OCI-LY1 (cell line): Measurements from ENCODE around the gene ISCU.

Experiments
- H2AFZ ChIP-seq: fragments of 200-600 bp; sonication (generic), shearing (Covaris generic); 2 replicates; pipeline ENCODE4 v1.6.0; 2014; ENCODE audit warnings: antibody characterized with exemption, mild to moderate bottlenecking, low read length
- H3F3A ChIP-seq: fragments of 200-600 bp; sonication (generic), shearing (Covaris generic); 2 replicates; pipeline ENCODE4 v1.6.0; 2014; ENCODE audit warnings: mild to moderate bottlenecking, antibody characterized with exemption, low read length, moderate library complexity; ENCODE audit not compliant: insufficient read depth
- H3K27ac ChIP-seq: fragments of 200-600 bp; sonication (generic); 2 replicates; pipeline ENCODE4 v1.5.1; 2014; ENCODE audit warnings: low read length, mixed run types, mild to moderate bottlenecking, low read depth; ENCODE audit not compliant: poor library complexity, severe bottlenecking
- H3K27me3 ChIP-seq: fragments of 200-600 bp; sonication (generic); 2 replicates; pipeline ENCODE4 v1.6.0; 2014; ENCODE audit warnings: antibody characterized with exemption, mild to moderate bottlenecking, low read length, moderate library complexity; ENCODE audit not compliant: insufficient read depth
- H3K36me3 ChIP-seq: fragments of 200-600 bp; sonication (generic); 2 replicates; pipeline ENCODE4 v1.6.1; 2014; ENCODE audit warnings: mild to moderate bottlenecking, antibody characterized with exemption, low read length, moderate library complexity, mixed read lengths; ENCODE audit not compliant: insufficient read depth
- H3K4me1 ChIP-seq: fragments of 200-600 bp; sonication (generic); 2 replicates; pipeline ENCODE4 v1.5.1; 2014; ENCODE audit warnings: mild to moderate bottlenecking, low read length, moderate library complexity; ENCODE audit not compliant: insufficient read depth, severe bottlenecking
- H3K4me2 ChIP-seq: fragments of 200-600 bp; sonication (generic), shearing (Covaris generic); 2 replicates; pipeline ENCODE4 v1.6.1; 2014; ENCODE audit warnings: low read length
- H3K4me3 ChIP-seq: fragments of 200-600 bp; sonication (generic); 2 replicates; pipeline ENCODE4 v1.5.1; 2014; ENCODE audit warnings: low read length, low read depth, mild to moderate bottlenecking, mixed read lengths; ENCODE audit not compliant: poor library complexity, severe bottlenecking
- H3K79me2 ChIP-seq: fragments of 200-600 bp; shearing (Covaris generic); 2 replicates; pipeline ENCODE4 v1.6.1; 2016; ENCODE audit warnings: mixed run types, low read length, mixed read lengths; ENCODE audit not compliant: insufficient read depth
- H3K9ac ChIP-seq: fragments of 200-600 bp; sonication (generic), shearing (Covaris generic); 2 replicates; pipeline ENCODE4 v1.6.1; 2014; ENCODE audit warnings: mild to moderate bottlenecking, low read length, mixed read lengths
- H3K9me2 ChIP-seq: fragments of 200-600 bp; sonication (generic), shearing (Covaris generic); 2 replicates; pipeline ENCODE4 v1.6.1; 2014; ENCODE audit warnings: low read depth, mild to moderate bottlenecking, low read length, mixed read lengths
- H3K9me3 ChIP-seq: fragments of 200-600 bp; shearing (Covaris generic); 2 replicates; pipeline ENCODE4 v1.6.1; 2014; ENCODE audit warnings: low read length, mixed read lengths
- H4K20me1 ChIP-seq: fragments of 200-600 bp; sonication (generic), shearing (Covaris generic); 2 replicates; pipeline ENCODE4 v1.6.0; 2016; ENCODE audit warnings: mild to moderate bottlenecking, low read length; ENCODE audit not compliant: insufficient read depth
- CTCF ChIP-seq: fragments of 200-600 bp; sonication (generic), shearing (Covaris generic); IDR thresholded peaks from 2 replicates; pipeline ENCODE4 v1.5.1; 2017; ENCODE audit warnings: mild to moderate bottlenecking, antibody characterized with exemption, low read length, moderate library complexity, mixed read lengths
- EZH2 ChIP-seq: fragments of 200-600 bp; sonication (generic), shearing (Covaris generic); IDR thresholded peaks from 2 replicates; pipeline ENCODE4 v1.8.0; 2017; ENCODE audit warnings: borderline replicate concordance, mixed run types, mild to moderate bottlenecking, antibody characterized with exemption, low read length, moderate library complexity, mixed read lengths

The ISCU gene

DNA sequence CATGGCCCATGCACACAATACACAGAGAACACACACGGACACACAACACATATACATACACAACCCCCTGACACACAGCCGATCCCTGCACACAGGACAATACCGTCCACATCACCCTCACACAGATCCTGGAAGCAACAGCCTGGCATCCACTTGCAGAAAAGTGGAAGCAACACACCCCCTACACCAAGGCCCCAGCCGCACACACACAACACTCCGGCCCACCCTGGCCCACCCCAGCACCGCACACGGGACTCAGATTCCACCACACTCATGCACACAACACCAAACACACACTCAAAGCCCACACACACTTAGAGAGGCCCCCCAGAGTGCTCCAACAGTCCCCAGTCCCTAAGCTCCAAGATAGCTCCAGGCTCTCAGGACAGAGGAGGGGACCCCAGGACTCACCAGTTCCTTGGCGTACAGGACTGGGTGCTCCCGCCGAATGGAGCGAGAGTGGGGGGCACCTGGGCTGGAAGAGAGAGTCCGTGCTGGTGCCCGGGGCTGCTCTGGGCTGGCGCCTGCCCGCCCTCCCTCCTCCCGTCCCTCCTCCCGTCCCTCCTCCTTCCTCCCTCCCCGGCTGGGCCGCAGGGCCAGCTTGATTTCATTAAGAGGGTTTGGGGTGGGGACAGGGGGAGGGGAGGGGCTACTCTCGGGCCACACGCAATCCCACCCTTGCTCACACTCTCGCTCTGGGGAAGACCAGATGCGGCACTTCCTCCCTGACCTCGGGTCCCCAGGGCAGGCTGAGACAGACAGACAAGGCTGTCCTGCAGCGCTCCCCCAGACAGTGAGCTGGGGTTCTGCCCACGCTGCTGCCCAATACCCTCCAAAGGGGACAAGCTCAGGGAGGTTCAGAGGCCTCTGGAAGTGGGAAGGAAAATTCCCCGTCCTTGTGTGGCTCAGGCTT is 35.4 kb downstream of the ISCU start, which contains the start of gene TMEM119:
TSS of gene TMEM119 (minus strand) at position 526 of the 913 bp plus-strand sequence. CDS start 5,701 bp downstream, outside the sequence.
- Histone ChIP-seq H3K27ac (no peak within 1 kb of the TSS), H2AFZ (no peak within 1 kb of the TSS), H3K79me2 (no peaks in the 10 kb centered on the region), H3K9me2 (no peaks in the 10 kb centered on the region), H3K36me3 (no peaks in the 10 kb centered on the region), H3K4me1 (no peaks in the 10 kb centered on the region), H3K9ac (no peak within 1 kb of the TSS), H3K9me3 (no peaks in the 10 kb centered on the region), H3K4me3 (no peak within 1 kb of the TSS), H3K4me2 (no peak within 1 kb of the TSS), H3F3A (no peaks in the 10 kb centered on the region), H3K27me3 (no peaks in the 10 kb centered on the region), H4K20me1 (no peaks in the 10 kb centered on the region)
- TF ChIP-seq CTCF (no peak), EZH2 (no peak)

DNA sequence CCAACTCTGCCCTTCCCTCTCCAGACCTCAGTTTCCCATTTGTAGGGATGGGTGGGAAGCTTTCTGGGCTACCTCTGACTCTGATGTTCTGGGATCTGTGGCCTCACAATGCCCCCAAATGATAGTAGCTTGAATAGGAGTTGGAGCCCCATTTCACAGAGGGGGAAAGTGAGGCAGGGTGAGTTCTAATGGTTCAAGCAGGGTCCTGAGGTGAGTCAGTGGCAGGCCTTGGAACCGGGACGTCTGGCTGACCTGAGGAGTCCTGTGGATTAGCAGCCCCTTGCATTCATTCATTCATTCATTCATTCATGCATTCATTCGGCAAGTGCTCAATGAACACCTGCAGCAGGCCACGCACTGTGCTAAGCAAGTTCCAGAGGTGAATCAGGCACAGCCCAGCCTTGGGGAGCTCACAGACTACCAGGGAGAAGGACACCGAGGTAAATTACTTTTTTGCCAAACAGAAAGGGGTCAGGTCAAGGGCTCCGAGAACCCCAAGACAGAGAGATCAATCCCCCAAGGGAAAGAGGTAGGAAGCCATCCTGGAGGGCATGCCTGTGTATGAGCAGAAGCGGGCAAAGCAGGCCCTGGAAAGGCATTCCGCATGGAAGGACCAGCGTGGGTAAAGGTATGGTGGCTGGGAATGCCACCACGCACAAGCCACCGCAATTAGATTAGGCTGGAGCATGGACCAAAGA is 36.3 kb downstream of the ISCU start:
- Histone ChIP-seq H3K4me3 (no peak overlapping the region), H3F3A (no peaks in the 10 kb centered on the region), H3K27me3 (no peaks in the 10 kb centered on the region), H3K36me3 (no peaks in the 10 kb centered on the region), H3K4me1 (no peaks in the 10 kb centered on the region), H3K9me2 (no peaks in the 10 kb centered on the region), H2AFZ (no peak overlapping the region), H4K20me1 (no peaks in the 10 kb centered on the region), H3K27ac (no peak overlapping the region), H3K9me3 (no peaks in the 10 kb centered on the region), H3K9ac (no peak overlapping the region), H3K4me2 (no peak overlapping the region), H3K79me2 (no peaks in the 10 kb centered on the region)
- TF ChIP-seq EZH2 (no peak), CTCF (no peak)

- no peaks in the 10 kb centered on the region for H3K9me2 ChIP-seq
- H3F3A ChIP-seq = no peaks in the 10 kb centered on the region
- no peak overlapping the region for H3K27ac ChIP-seq
- no peaks in the 10 kb centered on the region for H3K36me3 ChIP-seq
- no peak overlapping the region for H2AFZ ChIP-seq
- H3K79me2 ChIP-seq = no peaks in the 10 kb centered on the region
- H3K4me1 ChIP-seq = no peaks in the 10 kb centered on the region
- TF ChIP-seq CTCF = no peak
- no peak for TF ChIP-seq EZH2
- no peaks in the 10 kb centered on the region for H3K27me3 ChIP-seq
- no peaks in the 10 kb centered on the region for H4K20me1 ChIP-seq
- H3K4me3 ChIP-seq = no peak overlapping the region
- H3K4me2 ChIP-seq = no peak overlapping the region
- H3K9me3 ChIP-seq = no peaks in the 10 kb centered on the region
- H3K9ac ChIP-seq = no peak overlapping the region
Measured at GRCh38 chr12:108599541-108599940, 37.1 kb downstream of the ISCU start.
